ENCODE measurements around the gene SIAH1.

DNA sequence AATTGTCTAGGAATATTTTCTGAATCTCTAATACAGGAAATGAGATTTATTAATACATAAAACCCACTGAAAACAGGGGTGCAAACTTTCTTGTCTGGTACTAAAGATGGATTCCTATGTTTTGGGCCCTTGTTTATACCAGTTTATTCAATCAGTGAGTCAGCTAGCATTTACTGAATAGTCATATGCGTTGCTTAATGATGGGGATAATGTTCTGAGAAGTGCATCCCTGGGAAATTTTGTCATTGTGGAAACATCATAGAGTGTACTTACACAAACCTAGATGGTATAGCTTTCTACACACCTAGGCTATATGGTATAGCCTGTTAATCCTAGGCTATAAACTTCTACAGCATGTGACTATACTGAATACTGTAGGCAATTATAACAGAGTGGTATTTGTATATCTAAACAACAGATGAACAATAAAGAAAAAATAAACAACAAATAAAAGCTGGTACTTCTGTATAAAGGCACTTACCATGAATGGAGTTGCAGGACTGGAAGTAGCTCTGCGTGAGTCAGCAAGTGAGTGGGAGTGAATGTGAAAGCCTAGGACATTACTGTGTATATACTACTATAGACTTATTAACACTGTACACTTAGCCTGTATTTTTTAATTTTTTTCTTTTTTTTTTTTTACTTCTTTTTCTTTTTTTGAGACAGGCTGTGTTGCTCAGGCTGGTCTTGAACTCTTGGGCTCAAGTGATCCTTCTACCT is 63.7 kb downstream of the SIAH1 start:
- TF ChIP-seq ZNF232 (CRISPR knock-in tag; IDR thresholded peaks at IDR 0.05) (no peak), SREBF2 (CRISPR knock-in tag; IDR thresholded peaks at IDR 0.05) (no peak), GTF2F1 (IDR thresholded peaks at IDR 0.05; ENCODE audit: low read depth, low read length) (no peak), FOXM1 (IDR thresholded peaks at IDR 0.05; ENCODE audit: low read depth) (no peak), FOXM1 (CRISPR knock-in tag; IDR thresholded peaks at IDR 0.05; ENCODE audit: low read depth) (no peak)
- TF ChIP-seq, protein P1, sequence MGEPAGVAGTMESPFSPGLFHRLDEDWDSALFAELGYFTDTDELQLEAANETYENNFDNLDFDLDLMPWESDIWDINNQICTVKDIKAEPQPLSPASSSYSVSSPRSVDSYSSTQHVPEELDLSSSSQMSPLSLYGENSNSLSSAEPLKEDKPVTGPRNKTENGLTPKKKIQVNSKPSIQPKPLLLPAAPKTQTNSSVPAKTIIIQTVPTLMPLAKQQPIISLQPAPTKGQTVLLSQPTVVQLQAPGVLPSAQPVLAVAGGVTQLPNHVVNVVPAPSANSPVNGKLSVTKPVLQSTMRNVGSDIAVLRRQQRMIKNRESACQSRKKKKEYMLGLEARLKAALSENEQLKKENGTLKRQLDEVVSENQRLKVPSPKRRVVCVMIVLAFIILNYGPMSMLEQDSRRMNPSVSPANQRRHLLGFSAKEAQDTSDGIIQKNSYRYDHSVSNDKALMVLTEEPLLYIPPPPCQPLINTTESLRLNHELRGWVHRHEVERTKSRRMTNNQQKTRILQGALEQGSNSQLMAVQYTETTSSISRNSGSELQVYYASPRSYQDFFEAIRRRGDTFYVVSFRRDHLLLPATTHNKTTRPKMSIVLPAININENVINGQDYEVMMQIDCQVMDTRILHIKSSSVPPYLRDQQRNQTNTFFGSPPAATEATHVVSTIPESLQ (CRISPR knock-in tag; IDR thresholded peaks at IDR 0.05): no peak
- TF ChIP-seq, protein P2, sequence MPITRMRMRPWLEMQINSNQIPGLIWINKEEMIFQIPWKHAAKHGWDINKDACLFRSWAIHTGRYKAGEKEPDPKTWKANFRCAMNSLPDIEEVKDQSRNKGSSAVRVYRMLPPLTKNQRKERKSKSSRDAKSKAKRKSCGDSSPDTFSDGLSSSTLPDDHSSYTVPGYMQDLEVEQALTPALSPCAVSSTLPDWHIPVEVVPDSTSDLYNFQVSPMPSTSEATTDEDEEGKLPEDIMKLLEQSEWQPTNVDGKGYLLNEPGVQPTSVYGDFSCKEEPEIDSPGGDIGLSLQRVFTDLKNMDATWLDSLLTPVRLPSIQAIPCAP (CRISPR knock-in tag; IDR thresholded peaks at IDR 0.05; ENCODE audit: borderline replicate concordance): no peak
- TF ChIP-seq, protein P3, sequence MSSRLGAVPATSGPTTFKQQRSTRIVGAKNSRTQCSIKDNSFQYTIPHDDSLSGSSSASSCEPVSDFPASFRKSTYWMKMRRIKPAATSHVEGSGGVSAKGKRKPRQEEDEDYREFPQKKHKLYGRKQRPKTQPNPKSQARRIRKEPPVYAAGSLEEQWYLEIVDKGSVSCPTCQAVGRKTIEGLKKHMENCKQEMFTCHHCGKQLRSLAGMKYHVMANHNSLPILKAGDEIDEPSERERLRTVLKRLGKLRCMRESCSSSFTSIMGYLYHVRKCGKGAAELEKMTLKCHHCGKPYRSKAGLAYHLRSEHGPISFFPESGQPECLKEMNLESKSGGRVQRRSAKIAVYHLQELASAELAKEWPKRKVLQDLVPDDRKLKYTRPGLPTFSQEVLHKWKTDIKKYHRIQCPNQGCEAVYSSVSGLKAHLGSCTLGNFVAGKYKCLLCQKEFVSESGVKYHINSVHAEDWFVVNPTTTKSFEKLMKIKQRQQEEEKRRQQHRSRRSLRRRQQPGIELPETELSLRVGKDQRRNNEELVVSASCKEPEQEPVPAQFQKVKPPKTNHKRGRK (tag; IDR thresholded peaks at IDR 0.05): no peak
- TF ChIP-seq, protein P4, sequence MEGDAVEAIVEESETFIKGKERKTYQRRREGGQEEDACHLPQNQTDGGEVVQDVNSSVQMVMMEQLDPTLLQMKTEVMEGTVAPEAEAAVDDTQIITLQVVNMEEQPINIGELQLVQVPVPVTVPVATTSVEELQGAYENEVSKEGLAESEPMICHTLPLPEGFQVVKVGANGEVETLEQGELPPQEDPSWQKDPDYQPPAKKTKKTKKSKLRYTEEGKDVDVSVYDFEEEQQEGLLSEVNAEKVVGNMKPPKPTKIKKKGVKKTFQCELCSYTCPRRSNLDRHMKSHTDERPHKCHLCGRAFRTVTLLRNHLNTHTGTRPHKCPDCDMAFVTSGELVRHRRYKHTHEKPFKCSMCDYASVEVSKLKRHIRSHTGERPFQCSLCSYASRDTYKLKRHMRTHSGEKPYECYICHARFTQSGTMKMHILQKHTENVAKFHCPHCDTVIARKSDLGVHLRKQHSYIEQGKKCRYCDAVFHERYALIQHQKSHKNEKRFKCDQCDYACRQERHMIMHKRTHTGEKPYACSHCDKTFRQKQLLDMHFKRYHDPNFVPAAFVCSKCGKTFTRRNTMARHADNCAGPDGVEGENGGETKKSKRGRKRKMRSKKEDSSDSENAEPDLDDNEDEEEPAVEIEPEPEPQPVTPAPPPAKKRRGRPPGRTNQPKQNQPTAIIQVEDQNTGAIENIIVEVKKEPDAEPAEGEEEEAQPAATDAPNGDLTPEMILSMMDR (IDR thresholded peaks at IDR 0.05 in 2 of 3, conservative IDR thresholded peaks at IDR 0.05 in 1 of 3; ENCODE audit: insufficient read depth in 2 of 3, low read depth in 1 of 3, low read length in 3 of 3): no peak

Measured in K562 (cell line).